SK-N-SH (cell line): ENCODE results near the gene SNX15. TPM values are rescaled to one million over a fixed set of nuclear protein-coding genes. Genes with fewer than 3 reads are reported as not detected.

Experiments used
- CTCF ChIA-PET: fragments of 300-600, 350-600 bp; formaldehyde crosslinking; extraction: SDS; loops from one replicate; lab custom pipeline; 2021; lab: Yijun Ruan, JAX
- POLR2A ChIA-PET: fragments of 350-600 bp; sonication (Branson Sonifier 250); formaldehyde crosslinking; extraction: SDS; loops from one replicate; lab custom pipeline; 2020; ENCODE audit warnings: antibody characterized with exemption, inconsistent platforms; lab: Yijun Ruan, JAX
- DNase-seq: peaks from one replicate; pipeline ENCODE4 v3.0.0; 2012
- H2AFZ ChIP-seq: fragments of 200-600 bp; sonication (generic); 2 replicates; pipeline ENCODE4 v1.8.1; 2016; ENCODE audit warnings: antibody characterized with exemption, mild to moderate bottlenecking, low read depth
- H3F3A ChIP-seq: fragments of 200-600 bp; sonication (generic); replicated peaks from 2 replicates; pipeline ENCODE3; 2016; ENCODE audit warnings: antibody characterized with exemption, mild to moderate bottlenecking; ENCODE audit not compliant: insufficient read depth
- H3K27ac ChIP-seq, 2 experiments: fragments of 200-500 bp in 1 of 2; fragments of 200-600 bp in 1 of 2; sonication (Bioruptor generic) in 1 of 2; sonication (generic), shearing (Covaris generic) in 1 of 2; 2 replicates each; pipeline versions ENCODE4 v1.5.1 to v1.6.1; 2014 to 2016; ENCODE audit warnings: low read depth in 2 of 2, inconsistent platforms in 1 of 2, low read length in 1 of 2, mild to moderate bottlenecking in 1 of 2, mixed read lengths in 1 of 2
- H3K27me3 ChIP-seq: fragments of 200-600 bp; sonication (generic), shearing (Covaris generic); 2 replicates; pipeline ENCODE4 v1.6.1; 2016; ENCODE audit warnings: mixed run types; ENCODE audit not compliant: insufficient read depth
- H3K36me3 ChIP-seq, 2 experiments: fragments of 200-500 bp in 1 of 2; fragments of 200-600 bp in 1 of 2; sonication (Bioruptor generic) in 1 of 2; sonication (generic) in 1 of 2; replicated peaks in 1 of 2; 2 replicates each; pipeline versions ENCODE3 to v1.5.1; 2014 to 2016; ENCODE audit warnings: low read length in 1 of 2, mild to moderate bottlenecking in 1 of 2; ENCODE audit not compliant: insufficient read depth in 2 of 2, control insufficient read depth in 1 of 2
- H3K4me1 ChIP-seq, 2 experiments: fragments of 200-500 bp in 1 of 2; fragments of 200-600 bp in 1 of 2; sonication (Bioruptor generic) in 1 of 2; sonication (generic), shearing (Covaris generic) in 1 of 2; 2 replicates each; pipeline versions ENCODE4 v1.5.1 to v1.6.1; 2014 to 2016; ENCODE audit warnings: low read depth in 1 of 2, low read length in 1 of 2, mixed run types in 1 of 2; ENCODE audit not compliant: insufficient read depth in 2 of 2, control insufficient read depth in 1 of 2
- H3K4me2 ChIP-seq: fragments of 200-600 bp; sonication (generic), shearing (Covaris generic); 2 replicates; pipeline ENCODE4 v1.6.1; 2017; ENCODE audit warnings: mixed run types
- H3K4me3 ChIP-seq, 2 experiments: fragments of 200-500 bp in 1 of 2; fragments of 200-600 bp in 1 of 2; sonication (Bioruptor generic) in 1 of 2; sonication (generic), shearing (Covaris generic) in 1 of 2; 2 replicates each; pipeline versions ENCODE4 v1.5.1 to v1.8.1; 2014 to 2016; ENCODE audit warnings: low read depth in 2 of 2, inconsistent platforms in 1 of 2, low read length in 1 of 2, mild to moderate bottlenecking in 1 of 2, mixed read lengths in 1 of 2, moderate library complexity in 1 of 2
- H3K79me2 ChIP-seq: fragments of 200-600 bp; sonication (generic); 2 replicates; pipeline ENCODE4 v1.8.1; 2017; ENCODE audit warnings: mild to moderate bottlenecking; ENCODE audit not compliant: insufficient read depth
- H3K9ac ChIP-seq: fragments of 200-600 bp; sonication (generic); 2 replicates; pipeline ENCODE4 v1.6.1; 2017; ENCODE audit warnings: mixed run types
- H3K9me2 ChIP-seq: fragments of 200-600 bp; sonication (generic); 2 replicates; pipeline ENCODE4 v1.6.1; 2017; ENCODE audit warnings: mixed run types
- H3K9me3 ChIP-seq: fragments of 200-600 bp; sonication (generic); 2 replicates; pipeline ENCODE4 v1.6.1; 2017; ENCODE audit warnings: mixed run types, mild to moderate bottlenecking, moderate library complexity
- H4K20me1 ChIP-seq: fragments of 200-600 bp; sonication (generic); 2 replicates; pipeline ENCODE4 v1.6.1; 2017; ENCODE audit warnings: mild to moderate bottlenecking, mixed run types; ENCODE audit not compliant: insufficient read depth
- ELF1 ChIP-seq: IDR thresholded peaks from 2 replicates; pipeline ENCODE4 v1.4.0; 2012
- EP300 ChIP-seq, 2 experiments: IDR thresholded peaks; 2 replicates each; pipeline versions ENCODE4 v1.4.0 to v1.6.1; 2012; ENCODE audit warnings: borderline replicate concordance in 1 of 2, low read depth in 1 of 2, low read length in 1 of 2
- EZH2phosphoT487 ChIP-seq: fragments of 200-600 bp; sonication (generic); IDR thresholded peaks from 2 replicates; pipeline ENCODE4 v1.6.1; 2017; ENCODE audit warnings: low read depth, mixed run types, mild to moderate bottlenecking, antibody characterized with exemption, moderate library complexity, borderline replicate concordance
- FOXJ3 ChIP-seq: sonication (generic); formaldehyde crosslinking; IDR thresholded peaks from 2 replicates; pipeline ENCODE4 v1.5.1; 2020; ENCODE audit warnings: mild to moderate bottlenecking, missing genetic modification reagents
- MEF2A ChIP-seq: IDR thresholded peaks from 2 replicates; pipeline ENCODE4 v1.4.0; 2012; ENCODE audit warnings: low read depth, borderline replicate concordance
- MXI1 ChIP-seq: IDR thresholded peaks from 2 replicates; pipeline ENCODE4 v1.6.1; 2012; ENCODE audit warnings: mild to moderate bottlenecking, low read depth, low read length, improper control_type of control experiment
- NFIC ChIP-seq: IDR thresholded peaks from 2 replicates; pipeline ENCODE4 v1.4.0; 2012; ENCODE audit warnings: borderline replicate concordance
- NRF1 ChIP-seq: IDR thresholded peaks from 2 replicates; pipeline ENCODE4 v1.6.1; 2012; ENCODE audit warnings: low read depth, mild to moderate bottlenecking, low read length
- POLR2AphosphoS5 ChIP-seq: IDR thresholded peaks from 2 replicates; pipeline ENCODE4 v1.6.1; 2012; ENCODE audit warnings: low read depth, low read length
- RCOR1 ChIP-seq: fragments of 150-350 bp; IDR thresholded peaks from 2 replicates; pipeline ENCODE4 v1.6.1; 2017; ENCODE audit warnings: antibody characterized with exemption, low read length
- RFX5 ChIP-seq: IDR thresholded peaks from 2 replicates; pipeline ENCODE4 v1.6.1; 2012; ENCODE audit warnings: mild to moderate bottlenecking, improper control_type of control experiment, low read length
- RXRA ChIP-seq: IDR thresholded peaks from 2 replicates; pipeline ENCODE4 v1.4.0; 2012; ENCODE audit warnings: low read depth, mild to moderate bottlenecking, borderline replicate concordance
- SIN3A ChIP-seq: IDR thresholded peaks from 2 replicates; pipeline ENCODE4 v1.6.1; 2012; ENCODE audit warnings: low read depth, mild to moderate bottlenecking, low read length, moderate library complexity, borderline replicate concordance
- SMC3 ChIP-seq: IDR thresholded peaks from 2 replicates; pipeline ENCODE4 v1.6.1; 2012; ENCODE audit warnings: low read depth, low read length, improper control_type of control experiment
- TCF12 ChIP-seq: IDR thresholded peaks from 2 replicates; pipeline ENCODE4 v1.4.0; 2012
- TEAD4 ChIP-seq: IDR thresholded peaks from 2 replicates; pipeline ENCODE4 v1.4.0; 2012; ENCODE audit warnings: mild to moderate bottlenecking, borderline replicate concordance; ENCODE audit not compliant: insufficient read depth
- YY1 ChIP-seq: IDR thresholded peaks from 2 replicates; pipeline ENCODE4 v1.4.0; 2012; ENCODE audit warnings: low read depth, mild to moderate bottlenecking
- WGBS: methylation state at CpG from one replicate; pipeline ENCODE4 v1.1.6; 2017; ENCODE audit warnings: low lambda C conversion rate; 5-methylcytosine and 5-hydroxymethylcytosine counted together
- polyA plus RNA-seq, 3 experiments: library from polyadenylated mRNA; depleted of rRNA; stranded (reverse); fragments of >200 nt; gene quantifications; 2 replicates each; pipeline ENCODE4 v1.2.3, GENCODE V29; 2012
- TF ChIP-seq, protein P1 (sequence below): IDR thresholded peaks from 2 replicates; pipeline ENCODE4 v1.4.0; 2012; ENCODE audit warnings: low read depth
- TF ChIP-seq, protein P2 (sequence below): fragments of 200-600 bp; sonication (generic); IDR thresholded peaks from 2 replicates; pipeline ENCODE4 v1.6.1; 2017; ENCODE audit warnings: antibody characterized with exemption, mild to moderate bottlenecking, moderate library complexity
- TF ChIP-seq, protein P3 (sequence below): IDR thresholded peaks from 2 replicates; pipeline ENCODE4; 2012
- TF ChIP-seq, protein P4 (sequence below): IDR thresholded peaks from 2 replicates; pipeline ENCODE4 v1.4.0; 2012; ENCODE audit warnings: low read depth, borderline replicate concordance
- TF ChIP-seq, protein P5 (sequence below): fragments of 150-350 bp; IDR thresholded peaks from 2 replicates; pipeline ENCODE4 v1.6.1; 2016; ENCODE audit warnings: mild to moderate bottlenecking, low read depth, low read length
- TF ChIP-seq, protein P6 (sequence below): fragments of 150-350 bp; IDR thresholded peaks from 2 replicates; pipeline ENCODE4 v1.6.1; 2017; ENCODE audit warnings: antibody characterized with exemption, low read length, low read depth, borderline replicate concordance

The SNX15 gene
- polyA plus RNA-seq, 1 of the 3 experiments (the other 2 are of a cell fraction), result 17.2 TPM

DNA sequence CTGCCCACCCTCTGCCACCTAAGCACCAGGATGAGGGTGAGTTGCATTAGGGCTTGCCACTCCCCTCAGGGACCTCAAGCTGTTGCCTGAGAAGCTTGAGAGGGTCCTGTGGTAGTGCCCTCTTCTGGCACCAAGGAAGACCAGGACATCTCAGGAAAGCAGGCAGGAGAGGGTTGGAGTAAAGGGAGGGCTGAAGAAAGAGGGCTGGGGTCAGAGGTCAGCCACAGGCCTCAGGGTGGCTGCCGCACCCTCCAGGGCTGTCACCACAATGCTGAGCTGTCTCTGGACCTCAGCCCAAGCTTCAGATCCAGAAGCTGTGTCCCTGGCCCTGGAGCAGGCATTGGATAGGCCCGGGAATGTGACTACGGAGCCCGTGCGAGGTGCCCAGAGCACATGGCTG lies 17.8 kb downstream of the SNX15 start:
- ChIA-PET CTCF (interaction anchor here (0.8 to 2.5 kb wide), 2 partner anchors 31 to 151 kb away, joined by 3 to 10 read pairs; partner anchors contain the start of gene ARL2), POLR2A (no interaction called here)
- no peaks in the 10 kb centered on the region for H3K9me3 ChIP-seq
- no peak for DNase-seq
- H3K4me1 ChIP-seq, result peaks cover 5 to 7% of the 10 kb centered on the region in 2 experiments; a peak in 2 of 4 replicates
- peaks cover 8 to 13% of the 10 kb centered on the region in 2 experiments for H3K36me3 ChIP-seq
- no peak overlapping the region for H3K9ac ChIP-seq
- no peaks in the 10 kb centered on the region for H4K20me1 ChIP-seq
- no peak overlapping the region for H3K4me2 ChIP-seq
- TF ChIP-seq NRF1 (no peak), MXI1 (no peak), RFX5 (no peak), TEAD4 (no peak), RXRA (no peak), NFIC (no peak), SIN3A (no peak), RCOR1 (no peak)
- TF ChIP-seq, protein P1, sequence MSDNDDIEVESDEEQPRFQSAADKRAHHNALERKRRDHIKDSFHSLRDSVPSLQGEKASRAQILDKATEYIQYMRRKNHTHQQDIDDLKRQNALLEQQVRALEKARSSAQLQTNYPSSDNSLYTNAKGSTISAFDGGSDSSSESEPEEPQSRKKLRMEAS, result no peak
- TF ChIP-seq, protein P2, sequence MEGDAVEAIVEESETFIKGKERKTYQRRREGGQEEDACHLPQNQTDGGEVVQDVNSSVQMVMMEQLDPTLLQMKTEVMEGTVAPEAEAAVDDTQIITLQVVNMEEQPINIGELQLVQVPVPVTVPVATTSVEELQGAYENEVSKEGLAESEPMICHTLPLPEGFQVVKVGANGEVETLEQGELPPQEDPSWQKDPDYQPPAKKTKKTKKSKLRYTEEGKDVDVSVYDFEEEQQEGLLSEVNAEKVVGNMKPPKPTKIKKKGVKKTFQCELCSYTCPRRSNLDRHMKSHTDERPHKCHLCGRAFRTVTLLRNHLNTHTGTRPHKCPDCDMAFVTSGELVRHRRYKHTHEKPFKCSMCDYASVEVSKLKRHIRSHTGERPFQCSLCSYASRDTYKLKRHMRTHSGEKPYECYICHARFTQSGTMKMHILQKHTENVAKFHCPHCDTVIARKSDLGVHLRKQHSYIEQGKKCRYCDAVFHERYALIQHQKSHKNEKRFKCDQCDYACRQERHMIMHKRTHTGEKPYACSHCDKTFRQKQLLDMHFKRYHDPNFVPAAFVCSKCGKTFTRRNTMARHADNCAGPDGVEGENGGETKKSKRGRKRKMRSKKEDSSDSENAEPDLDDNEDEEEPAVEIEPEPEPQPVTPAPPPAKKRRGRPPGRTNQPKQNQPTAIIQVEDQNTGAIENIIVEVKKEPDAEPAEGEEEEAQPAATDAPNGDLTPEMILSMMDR, result no peak
- no peaks in the 10 kb centered on the region for H3K27me3 ChIP-seq
- peaks cover 30% of the 10 kb centered on the region for H3K79me2 ChIP-seq
- WGBS, result 100% methylated on average over 1 of the region's 5 CpGs
- no peak overlapping the region for H2AFZ ChIP-seq
- peaks cover 6% of the 10 kb centered on the region for H3F3A ChIP-seq
- H3K9me2 ChIP-seq, result no peaks in the 10 kb centered on the region
- H3K27ac ChIP-seq, result no peak overlapping the region
- no peak overlapping the region for H3K4me3 ChIP-seq

DNA sequence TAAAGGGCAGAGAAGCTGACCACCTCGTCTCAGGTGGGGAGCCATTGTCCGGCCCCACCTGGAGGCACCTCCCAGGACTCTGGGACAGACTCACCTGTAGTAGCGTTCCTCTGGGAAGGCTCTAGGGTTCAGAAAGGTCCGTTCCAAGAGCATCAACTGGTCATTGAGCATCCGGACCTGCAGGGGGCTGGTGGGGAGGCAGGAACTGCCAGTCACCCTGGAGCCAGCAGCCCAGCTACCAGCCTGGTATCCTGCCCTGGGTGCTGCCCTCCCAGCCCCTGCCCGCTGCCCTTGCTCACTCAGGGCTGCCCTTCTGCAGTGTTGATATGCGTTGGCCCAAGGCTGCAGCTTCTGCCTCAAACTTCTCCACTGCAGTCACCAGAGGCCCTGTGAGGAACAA lies 18.5 kb downstream of the SNX15 start:
- no peaks in the 10 kb centered on the region for H3K9me2 ChIP-seq
- DNase-seq, result no peak
- CTCF ChIA-PET, result interaction anchor here (0.8 to 2.5 kb wide), 2 partner anchors 32 to 152 kb away, joined by 3 to 10 read pairs; partner anchors contain the start of gene ARL2
- no peaks in the 10 kb centered on the region for H3F3A ChIP-seq
- no peak overlapping the region for H3K4me2 ChIP-seq
- H3K9me3 ChIP-seq, result no peaks in the 10 kb centered on the region
- peaks cover 3 to 7% of the 10 kb centered on the region in 2 experiments; a peak in 2 of 4 replicates for H3K4me1 ChIP-seq
- H3K79me2 ChIP-seq, result peaks cover 30% of the 10 kb centered on the region
- no peak overlapping the region for H3K9ac ChIP-seq
- H3K27me3 ChIP-seq, result no peaks in the 10 kb centered on the region
- no peak overlapping the region for H2AFZ ChIP-seq
- POLR2A ChIA-PET, result no interaction called here
- no peaks in the 10 kb centered on the region for H4K20me1 ChIP-seq
- H3K36me3 ChIP-seq, result peaks cover 8 to 13% of the 10 kb centered on the region in 2 experiments
- no peak overlapping the region for H3K27ac ChIP-seq
- H3K4me3 ChIP-seq, result no peak overlapping the region
- 92% methylated on average over 4 of the region's 7 CpGs for WGBS
- TF ChIP-seq POLR2AphosphoS5 (no peak), NFIC (no peak), RFX5 (no peak), YY1 (no peak), EZH2phosphoT487 (no peak), SIN3A (no peak), EP300 (IDR thresholded peaks at IDR 0.05; ENCODE audit: borderline replicate concordance in 1 of 2, low read depth in 1 of 2, low read length in 1 of 2) (no peak), TCF12 (no peak), ELF1 (no peak), MEF2A (no peak), SMC3 (no peak), FOXJ3 (CRISPR knock-in tag) (no peak)
- TF ChIP-seq, protein P3, sequence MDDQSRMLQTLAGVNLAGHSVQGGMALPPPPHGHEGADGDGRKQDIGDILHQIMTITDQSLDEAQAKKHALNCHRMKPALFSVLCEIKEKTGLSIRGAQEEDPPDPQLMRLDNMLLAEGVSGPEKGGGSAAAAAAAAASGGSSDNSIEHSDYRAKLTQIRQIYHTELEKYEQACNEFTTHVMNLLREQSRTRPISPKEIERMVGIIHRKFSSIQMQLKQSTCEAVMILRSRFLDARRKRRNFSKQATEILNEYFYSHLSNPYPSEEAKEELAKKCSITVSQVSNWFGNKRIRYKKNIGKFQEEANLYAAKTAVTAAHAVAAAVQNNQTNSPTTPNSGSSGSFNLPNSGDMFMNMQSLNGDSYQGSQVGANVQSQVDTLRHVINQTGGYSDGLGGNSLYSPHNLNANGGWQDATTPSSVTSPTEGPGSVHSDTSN, result no peak
- TF ChIP-seq, protein P4, sequence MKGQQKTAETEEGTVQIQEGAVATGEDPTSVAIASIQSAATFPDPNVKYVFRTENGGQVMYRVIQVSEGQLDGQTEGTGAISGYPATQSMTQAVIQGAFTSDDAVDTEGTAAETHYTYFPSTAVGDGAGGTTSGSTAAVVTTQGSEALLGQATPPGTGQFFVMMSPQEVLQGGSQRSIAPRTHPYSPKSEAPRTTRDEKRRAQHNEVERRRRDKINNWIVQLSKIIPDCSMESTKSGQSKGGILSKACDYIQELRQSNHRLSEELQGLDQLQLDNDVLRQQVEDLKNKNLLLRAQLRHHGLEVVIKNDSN, result no peak
- TF ChIP-seq, protein P5, sequence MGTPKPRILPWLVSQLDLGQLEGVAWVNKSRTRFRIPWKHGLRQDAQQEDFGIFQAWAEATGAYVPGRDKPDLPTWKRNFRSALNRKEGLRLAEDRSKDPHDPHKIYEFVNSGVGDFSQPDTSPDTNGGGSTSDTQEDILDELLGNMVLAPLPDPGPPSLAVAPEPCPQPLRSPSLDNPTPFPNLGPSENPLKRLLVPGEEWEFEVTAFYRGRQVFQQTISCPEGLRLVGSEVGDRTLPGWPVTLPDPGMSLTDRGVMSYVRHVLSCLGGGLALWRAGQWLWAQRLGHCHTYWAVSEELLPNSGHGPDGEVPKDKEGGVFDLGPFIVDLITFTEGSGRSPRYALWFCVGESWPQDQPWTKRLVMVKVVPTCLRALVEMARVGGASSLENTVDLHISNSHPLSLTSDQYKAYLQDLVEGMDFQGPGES, result no peak
- TF ChIP-seq, protein P6, sequence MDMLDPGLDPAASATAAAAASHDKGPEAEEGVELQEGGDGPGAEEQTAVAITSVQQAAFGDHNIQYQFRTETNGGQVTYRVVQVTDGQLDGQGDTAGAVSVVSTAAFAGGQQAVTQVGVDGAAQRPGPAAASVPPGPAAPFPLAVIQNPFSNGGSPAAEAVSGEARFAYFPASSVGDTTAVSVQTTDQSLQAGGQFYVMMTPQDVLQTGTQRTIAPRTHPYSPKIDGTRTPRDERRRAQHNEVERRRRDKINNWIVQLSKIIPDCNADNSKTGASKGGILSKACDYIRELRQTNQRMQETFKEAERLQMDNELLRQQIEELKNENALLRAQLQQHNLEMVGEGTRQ, result no peak
- TF ChIP-seq, protein P1, result no peak
